Neural cell (in vitro differentiated cells): ENCODE measurements around the gene TUBB3. TPM values are rescaled to one million over a fixed set of nuclear protein-coding genes. Genes with fewer than 3 reads are reported as not detected.

Source experiments
- H2AFZ ChIP-seq: fragments of 200-600, 300-800 bp; sonication (generic), shearing (Covaris generic); 2 replicates; pipeline ENCODE4 v1.6.0; 2014; ENCODE audit warnings: low read depth, mild to moderate bottlenecking, antibody characterized with exemption, low read length, moderate library complexity
- H3F3A ChIP-seq: fragments of 200-600 bp; shearing (Covaris generic); 2 replicates; pipeline ENCODE4 v1.6.1; 2016; ENCODE audit warnings: mild to moderate bottlenecking, moderate library complexity, mixed read lengths, antibody characterized with exemption, low read length; ENCODE audit not compliant: insufficient read depth, poor library complexity, severe bottlenecking
- H3K27ac ChIP-seq: fragments of 200-600, 300-800 bp; sonication (generic), shearing (Covaris generic); 2 replicates; pipeline ENCODE4 v1.5.1; 2014; ENCODE audit warnings: mild to moderate bottlenecking, low read length, moderate library complexity
- H3K27me3 ChIP-seq: fragments of 300-800, 200-600 bp; sonication (generic), shearing (Covaris generic); 2 replicates; pipeline ENCODE4 v1.6.0; 2014; ENCODE audit warnings: mild to moderate bottlenecking, low read depth, low read length, moderate library complexity; ENCODE audit not compliant: insufficient read depth
- H3K36me3 ChIP-seq: fragments of 300-800, 200-600 bp; sonication (generic), shearing (Covaris generic); 2 replicates; pipeline ENCODE4 v1.5.1; 2014; ENCODE audit warnings: mild to moderate bottlenecking, antibody characterized with exemption, low read length, moderate library complexity; ENCODE audit not compliant: insufficient read depth
- H3K4me2 ChIP-seq: fragments of 300-800, 200-600 bp; sonication (generic), shearing (Covaris generic); 2 replicates; pipeline ENCODE4 v1.6.0; 2014; ENCODE audit warnings: mild to moderate bottlenecking, low read length
- H3K4me3 ChIP-seq: fragments of 300-800, 200-600 bp; sonication (generic), shearing (Covaris generic); 2 replicates; pipeline ENCODE4 v1.5.1; 2014; ENCODE audit warnings: mild to moderate bottlenecking, low read length, moderate library complexity
- H3K79me2 ChIP-seq: fragments of 200-600 bp; shearing (Covaris generic); replicated peaks from 2 replicates; pipeline ENCODE4 v1.6.0; 2014; ENCODE audit warnings: mild to moderate bottlenecking, low read length, moderate library complexity; ENCODE audit not compliant: insufficient read depth
- H3K9ac ChIP-seq: fragments of 300-800, 200-600 bp; sonication (generic), shearing (Covaris generic); 2 replicates; pipeline ENCODE4 v1.6.1; 2016; ENCODE audit warnings: mild to moderate bottlenecking, low read length, mixed read lengths
- H3K9me2 ChIP-seq: fragments of 200-600 bp; shearing (Covaris generic); 2 replicates; pipeline ENCODE4 v1.6.1; 2016; ENCODE audit warnings: mild to moderate bottlenecking, low read length, mixed read lengths; ENCODE audit not compliant: insufficient read depth
- H3K9me3 ChIP-seq: fragments of 200-600, 300-800 bp; sonication (generic), shearing (Covaris generic); 2 replicates; pipeline ENCODE4 v1.6.1; 2016; ENCODE audit warnings: mild to moderate bottlenecking, mixed run types, low read length, moderate library complexity, mixed read lengths
- H4K20me1 ChIP-seq: fragments of 200-600 bp; shearing (Covaris generic); 2 replicates; pipeline ENCODE4 v1.6.1; 2016; ENCODE audit warnings: mild to moderate bottlenecking, mixed run types; ENCODE audit not compliant: insufficient read depth
- EP300 ChIP-seq: fragments of 450-650 bp; conservative IDR thresholded peaks from 2 replicates; pipeline ENCODE4 v1.6.1; 2014; ENCODE audit warnings: antibody characterized with exemption, mild to moderate bottlenecking, moderate library complexity; ENCODE audit not compliant: poor library complexity, severe bottlenecking
- EZH2 ChIP-seq: fragments of 200-600, 300-800 bp; shearing (Covaris generic), sonication (generic); IDR thresholded peaks from 2 replicates; pipeline ENCODE4 v1.6.1; 2014; ENCODE audit warnings: antibody characterized with exemption, low read length, borderline replicate concordance, mild to moderate bottlenecking; ENCODE audit not compliant: insufficient read depth, poor library complexity, severe bottlenecking
- MXI1 ChIP-seq: fragments of 450-650 bp; conservative IDR thresholded peaks from 2 replicates; pipeline ENCODE4 v1.6.1; 2014; ENCODE audit warnings: antibody characterized with exemption, mild to moderate bottlenecking; ENCODE audit not compliant: poor library complexity, severe bottlenecking
- POLR2AphosphoS5 ChIP-seq: IDR thresholded peaks from 2 replicates; pipeline ENCODE4 v1.6.1; 2012
- RAD21 ChIP-seq: fragments of 450-650 bp; conservative IDR thresholded peaks from 2 replicates; pipeline ENCODE4 v1.6.1; 2014; ENCODE audit warnings: antibody characterized with exemption, mild to moderate bottlenecking, moderate library complexity
- SMC3 ChIP-seq: fragments of 450-650 bp; conservative IDR thresholded peaks from 2 replicates; pipeline ENCODE4 v1.6.1; 2014; ENCODE audit warnings: antibody characterized with exemption, mild to moderate bottlenecking, moderate library complexity; ENCODE audit not compliant: poor library complexity
- TAF1 ChIP-seq: IDR thresholded peaks from 2 replicates; pipeline ENCODE4 v1.6.1; 2012; ENCODE audit warnings: low read depth
- polyA plus RNA-seq: library from polyadenylated mRNA; depleted of rRNA; stranded (reverse); fragments of >200 nt; gene quantifications from 2 replicates; pipeline ENCODE4 v1.2.3, GENCODE V29; 2014
- TF ChIP-seq, protein P1 (sequence below): IDR thresholded peaks from 2 replicates; pipeline ENCODE4 v1.6.1; 2012; ENCODE audit warnings: borderline replicate concordance
- TF ChIP-seq, protein P2 (sequence below): fragments of 450-650 bp; IDR thresholded peaks from 2 replicates; pipeline ENCODE4 v1.5.1; 2014; ENCODE audit warnings: antibody characterized with exemption, mild to moderate bottlenecking, moderate library complexity; ENCODE audit not compliant: poor library complexity, severe bottlenecking

Gene TUBB3
- polyA plus RNA-seq, 1 donor from 2014 or later, result 2,442 TPM

DNA sequence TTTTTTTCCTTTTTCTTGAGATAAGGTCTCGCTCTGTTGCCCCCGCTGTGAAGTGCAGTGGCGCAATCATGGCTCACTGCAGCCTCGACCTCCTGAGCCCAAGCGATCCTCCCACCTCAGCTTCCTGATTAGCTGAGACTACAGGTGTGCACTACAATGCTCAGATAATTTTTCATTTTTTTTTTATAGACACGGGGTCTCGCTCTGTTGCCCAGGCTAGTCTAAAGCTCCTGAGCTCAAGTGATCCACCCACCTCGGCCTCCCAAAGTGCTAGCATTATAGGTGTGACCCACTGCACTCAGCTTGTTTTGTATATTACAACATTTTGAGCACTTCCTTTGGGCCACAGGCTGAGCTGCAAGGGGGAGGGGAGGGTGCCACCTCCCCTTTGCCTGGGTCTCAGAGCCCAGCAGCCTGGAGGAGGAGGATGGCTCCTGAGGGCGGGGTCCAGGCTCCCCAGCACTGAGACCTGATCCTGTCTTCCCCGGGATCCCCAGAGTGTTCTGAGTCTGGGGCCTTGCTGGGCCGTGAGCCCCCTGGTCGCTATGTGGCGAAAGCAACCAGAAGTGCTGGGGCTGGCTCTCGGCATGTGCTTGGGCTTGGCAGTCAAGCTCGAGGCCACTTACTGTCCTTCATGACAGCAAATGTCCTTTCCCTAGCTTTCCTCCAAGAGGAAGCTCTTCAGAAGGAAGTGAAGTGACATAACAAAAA lies 33.5 kb downstream of the TUBB3 start:
- H3K27ac ChIP-seq, result no peak overlapping the region
- TF ChIP-seq EP300 (no peak), EZH2 (no peak), RAD21 (no peak), SMC3 (no peak), MXI1 (no peak), TAF1 (no peak), POLR2AphosphoS5 (no peak)
- TF ChIP-seq, protein P1, sequence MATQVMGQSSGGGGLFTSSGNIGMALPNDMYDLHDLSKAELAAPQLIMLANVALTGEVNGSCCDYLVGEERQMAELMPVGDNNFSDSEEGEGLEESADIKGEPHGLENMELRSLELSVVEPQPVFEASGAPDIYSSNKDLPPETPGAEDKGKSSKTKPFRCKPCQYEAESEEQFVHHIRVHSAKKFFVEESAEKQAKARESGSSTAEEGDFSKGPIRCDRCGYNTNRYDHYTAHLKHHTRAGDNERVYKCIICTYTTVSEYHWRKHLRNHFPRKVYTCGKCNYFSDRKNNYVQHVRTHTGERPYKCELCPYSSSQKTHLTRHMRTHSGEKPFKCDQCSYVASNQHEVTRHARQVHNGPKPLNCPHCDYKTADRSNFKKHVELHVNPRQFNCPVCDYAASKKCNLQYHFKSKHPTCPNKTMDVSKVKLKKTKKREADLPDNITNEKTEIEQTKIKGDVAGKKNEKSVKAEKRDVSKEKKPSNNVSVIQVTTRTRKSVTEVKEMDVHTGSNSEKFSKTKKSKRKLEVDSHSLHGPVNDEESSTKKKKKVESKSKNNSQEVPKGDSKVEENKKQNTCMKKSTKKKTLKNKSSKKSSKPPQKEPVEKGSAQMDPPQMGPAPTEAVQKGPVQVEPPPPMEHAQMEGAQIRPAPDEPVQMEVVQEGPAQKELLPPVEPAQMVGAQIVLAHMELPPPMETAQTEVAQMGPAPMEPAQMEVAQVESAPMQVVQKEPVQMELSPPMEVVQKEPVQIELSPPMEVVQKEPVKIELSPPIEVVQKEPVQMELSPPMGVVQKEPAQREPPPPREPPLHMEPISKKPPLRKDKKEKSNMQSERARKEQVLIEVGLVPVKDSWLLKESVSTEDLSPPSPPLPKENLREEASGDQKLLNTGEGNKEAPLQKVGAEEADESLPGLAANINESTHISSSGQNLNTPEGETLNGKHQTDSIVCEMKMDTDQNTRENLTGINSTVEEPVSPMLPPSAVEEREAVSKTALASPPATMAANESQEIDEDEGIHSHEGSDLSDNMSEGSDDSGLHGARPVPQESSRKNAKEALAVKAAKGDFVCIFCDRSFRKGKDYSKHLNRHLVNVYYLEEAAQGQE, result no peak
- TF ChIP-seq, protein P2, sequence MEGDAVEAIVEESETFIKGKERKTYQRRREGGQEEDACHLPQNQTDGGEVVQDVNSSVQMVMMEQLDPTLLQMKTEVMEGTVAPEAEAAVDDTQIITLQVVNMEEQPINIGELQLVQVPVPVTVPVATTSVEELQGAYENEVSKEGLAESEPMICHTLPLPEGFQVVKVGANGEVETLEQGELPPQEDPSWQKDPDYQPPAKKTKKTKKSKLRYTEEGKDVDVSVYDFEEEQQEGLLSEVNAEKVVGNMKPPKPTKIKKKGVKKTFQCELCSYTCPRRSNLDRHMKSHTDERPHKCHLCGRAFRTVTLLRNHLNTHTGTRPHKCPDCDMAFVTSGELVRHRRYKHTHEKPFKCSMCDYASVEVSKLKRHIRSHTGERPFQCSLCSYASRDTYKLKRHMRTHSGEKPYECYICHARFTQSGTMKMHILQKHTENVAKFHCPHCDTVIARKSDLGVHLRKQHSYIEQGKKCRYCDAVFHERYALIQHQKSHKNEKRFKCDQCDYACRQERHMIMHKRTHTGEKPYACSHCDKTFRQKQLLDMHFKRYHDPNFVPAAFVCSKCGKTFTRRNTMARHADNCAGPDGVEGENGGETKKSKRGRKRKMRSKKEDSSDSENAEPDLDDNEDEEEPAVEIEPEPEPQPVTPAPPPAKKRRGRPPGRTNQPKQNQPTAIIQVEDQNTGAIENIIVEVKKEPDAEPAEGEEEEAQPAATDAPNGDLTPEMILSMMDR, result no peak
- H3K79me2 ChIP-seq, result no peaks in the 10 kb centered on the region

DNA sequence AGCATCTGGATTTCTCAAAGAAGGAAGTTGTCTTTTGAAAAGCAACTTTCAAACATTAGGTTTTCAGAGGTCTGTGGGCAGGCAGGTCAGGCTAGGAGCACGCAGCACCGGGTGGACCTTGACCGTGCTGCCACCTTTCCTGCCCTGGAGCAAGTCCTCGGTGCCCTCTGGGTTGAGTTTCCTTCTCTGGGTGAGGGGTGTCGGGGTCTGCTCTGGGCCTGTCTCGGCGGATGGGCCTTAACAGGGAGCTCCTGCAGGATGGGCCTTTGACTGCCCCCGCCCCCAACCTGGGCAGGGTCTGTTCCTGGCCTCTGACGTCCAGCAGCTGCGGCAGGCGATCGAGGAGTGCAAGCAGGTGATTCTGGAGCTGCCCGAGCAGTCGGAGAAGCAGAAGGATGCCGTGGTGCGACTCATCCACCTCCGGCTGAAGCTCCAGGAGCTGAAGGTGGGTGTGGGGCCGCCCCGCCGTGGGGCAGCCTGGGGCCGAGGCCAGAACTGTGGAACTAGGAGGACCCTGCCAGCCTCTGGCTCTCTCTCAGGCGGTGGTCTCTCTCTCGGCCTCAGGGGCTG lies 34.2 kb downstream of the TUBB3 start:
- Histone ChIP-seq H3F3A (no peaks in the 10 kb centered on the region), H3K36me3 (no peaks in the 10 kb centered on the region), H2AFZ (no peak overlapping the region), H3K9me3 (no peaks in the 10 kb centered on the region), H4K20me1 (no peaks in the 10 kb centered on the region), H3K4me3 (no peak overlapping the region), H3K4me2 (no peak overlapping the region), H3K9ac (no peak overlapping the region), H3K79me2 (no peaks in the 10 kb centered on the region), H3K27me3 (no peaks in the 10 kb centered on the region), H3K9me2 (no peaks in the 10 kb centered on the region), H3K27ac (no peak overlapping the region)
- TF ChIP-seq, protein P1, result no peak
- TF ChIP-seq RAD21 (no peak), TAF1 (no peak), EZH2 (no peak), POLR2AphosphoS5 (no peak), MXI1 (no peak), EP300 (no peak), SMC3 (no peak)
- TF ChIP-seq, protein P2, result no peak

More for the DNA sequence above, 33.5 kb downstream of the TUBB3 start:
- no peaks in the 10 kb centered on the region for H4K20me1 ChIP-seq
- no peaks in the 10 kb centered on the region for H3K9me3 ChIP-seq
- no peaks in the 10 kb centered on the region for H3F3A ChIP-seq
- H3K27me3 ChIP-seq, result no peaks in the 10 kb centered on the region
- no peak overlapping the region for H3K9ac ChIP-seq
- no peak overlapping the region for H3K4me2 ChIP-seq
- H2AFZ ChIP-seq, result no peak overlapping the region
- no peak overlapping the region for H3K4me3 ChIP-seq
- no peaks in the 10 kb centered on the region for H3K9me2 ChIP-seq
- H3K36me3 ChIP-seq, result no peaks in the 10 kb centered on the region
